Thoracic aorta (tissue), 2 donors: ENCODE measurements around the gene ARF6. TPM values are rescaled to one million over a fixed set of nuclear protein-coding genes. Genes with fewer than 3 reads are reported as not detected.

Experiments
- ATAC-seq: fragments of 150-250 bp; one replicate; pipeline ENCODE4 v1.8.0; 2017; ENCODE audit warnings: low read depth; ENCODE audit not compliant: insufficient number of reproducible peaks, low FRiP score
- DNase-seq: peaks from one replicate; pipeline ENCODE4 v3.0.0-alpha.2; 2020; ENCODE audit warnings: low spot score
- H3K27ac ChIP-seq, 2 donors: fragments of 200-600 bp; sonication (generic); 1 replicate in 1 of 2; 2 replicates in 1 of 2; pipeline ENCODE4 v1.5.1; 2016; ENCODE audit warnings: mild to moderate bottlenecking in 2 of 2, moderate library complexity in 2 of 2
- H3K27me3 ChIP-seq: fragments of 200-600 bp; sonication (generic); replicated peaks from 2 replicates; pipeline ENCODE4 v1.6.0; 2016; ENCODE audit warnings: mild to moderate bottlenecking; ENCODE audit not compliant: insufficient read depth
- H3K36me3 ChIP-seq: fragments of 200-600 bp; sonication (generic); one replicate; pipeline ENCODE4 v1.5.1; 2016
- H3K4me1 ChIP-seq, 2 donors: fragments of 200-600 bp; sonication (generic); 1 replicate in 1 of 2; 2 replicates in 1 of 2; pipeline versions ENCODE4 v1.5.1 to v1.6.0; 2016; ENCODE audit warnings: low read depth in 2 of 2, mild to moderate bottlenecking in 1 of 2; ENCODE audit not compliant: control insufficient read depth in 1 of 2
- H3K4me3 ChIP-seq: fragments of 200-600 bp; sonication (generic); 2 replicates; pipeline ENCODE4 v1.5.1; 2016; ENCODE audit warnings: mild to moderate bottlenecking
- H3K9me3 ChIP-seq: fragments of 200-600 bp; sonication (generic); 2 replicates; pipeline ENCODE4 v1.5.1; 2016
- total RNA-seq, 2 donors: library from RNA; depleted of rRNA; stranded (reverse); fragments of >200 nt; gene quantifications; one replicate each; pipeline versions ENCODE4 v1.1.0 to v1.2.3, GENCODE V29; 2016
- TF ChIP-seq, protein P1 (sequence below): fragments of 200-600 bp; sonication (generic); IDR thresholded peaks from one replicate; pipeline ENCODE4 v1.5.1; 2019; ENCODE audit warnings: antibody characterized with exemption

ARF6 gene
- total RNA-seq, 2 donors from 2014 or later: 33.7 to 67.2 TPM

DNA sequence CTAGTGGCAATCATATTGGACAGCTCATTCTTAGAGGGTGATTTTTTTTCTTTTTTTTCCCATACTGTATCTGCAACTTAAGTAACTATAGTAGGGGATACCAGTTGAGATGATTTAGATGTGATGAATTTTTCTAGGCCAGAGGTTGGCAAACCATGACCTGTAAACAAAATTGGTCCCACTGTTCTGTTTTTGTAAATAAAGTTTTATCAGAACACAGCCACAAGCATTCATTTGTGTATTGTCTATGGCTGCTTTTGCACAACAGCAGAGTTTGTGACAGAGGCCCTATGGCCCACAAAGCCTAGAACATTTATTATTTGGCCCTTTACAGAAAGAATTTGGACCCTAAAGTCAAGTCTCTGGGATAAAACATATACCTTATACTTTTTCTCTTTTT, 11.4 kb downstream of the ARF6 start:
- Histone ChIP-seq H3K4me3 (no peak overlapping the region), H3K4me1 (peaks cover 9 to 17% of the 10 kb centered on the region in 2 donors), H3K27me3 (no peaks in the 10 kb centered on the region), H3K27ac (no peak overlapping the region), H3K9me3 (no peaks in the 10 kb centered on the region), H3K36me3 (no peaks in the 10 kb centered on the region)
- TF ChIP-seq, protein P1, sequence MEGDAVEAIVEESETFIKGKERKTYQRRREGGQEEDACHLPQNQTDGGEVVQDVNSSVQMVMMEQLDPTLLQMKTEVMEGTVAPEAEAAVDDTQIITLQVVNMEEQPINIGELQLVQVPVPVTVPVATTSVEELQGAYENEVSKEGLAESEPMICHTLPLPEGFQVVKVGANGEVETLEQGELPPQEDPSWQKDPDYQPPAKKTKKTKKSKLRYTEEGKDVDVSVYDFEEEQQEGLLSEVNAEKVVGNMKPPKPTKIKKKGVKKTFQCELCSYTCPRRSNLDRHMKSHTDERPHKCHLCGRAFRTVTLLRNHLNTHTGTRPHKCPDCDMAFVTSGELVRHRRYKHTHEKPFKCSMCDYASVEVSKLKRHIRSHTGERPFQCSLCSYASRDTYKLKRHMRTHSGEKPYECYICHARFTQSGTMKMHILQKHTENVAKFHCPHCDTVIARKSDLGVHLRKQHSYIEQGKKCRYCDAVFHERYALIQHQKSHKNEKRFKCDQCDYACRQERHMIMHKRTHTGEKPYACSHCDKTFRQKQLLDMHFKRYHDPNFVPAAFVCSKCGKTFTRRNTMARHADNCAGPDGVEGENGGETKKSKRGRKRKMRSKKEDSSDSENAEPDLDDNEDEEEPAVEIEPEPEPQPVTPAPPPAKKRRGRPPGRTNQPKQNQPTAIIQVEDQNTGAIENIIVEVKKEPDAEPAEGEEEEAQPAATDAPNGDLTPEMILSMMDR: no peak
- DNase-seq (no peak), ATAC-seq (no peak)

GRCh38 chr14:49905989-49906388, 13.1 kb downstream of the ARF6 start:
- H3K27me3 ChIP-seq: no peaks in the 10 kb centered on the region
- H3K4me3 ChIP-seq: no peak overlapping the region
- peaks cover 9 to 17% of the 10 kb centered on the region in 2 donors for H3K4me1 ChIP-seq
- no peak overlapping the region for H3K27ac ChIP-seq
- TF ChIP-seq, protein P1: no peak
- H3K36me3 ChIP-seq: no peaks in the 10 kb centered on the region
- no peaks in the 10 kb centered on the region for H3K9me3 ChIP-seq
- ATAC-seq (no peak), DNase-seq (no peak)

- TF ChIP-seq, protein P1: no peak
- no peak for DNase-seq
- peaks cover 13 to 23% of the 10 kb centered on the region in 2 donors for H3K4me1 ChIP-seq
- no peaks in the 10 kb centered on the region for H3K9me3 ChIP-seq
- no peak overlapping the region for H3K4me3 ChIP-seq
- ATAC-seq: no peak
- no peaks in the 10 kb centered on the region for H3K27me3 ChIP-seq
- H3K36me3 ChIP-seq: no peaks in the 10 kb centered on the region
- H3K27ac ChIP-seq: peak overlapping the region in 1 of 2 donors; percentile 64
Measured at GRCh38 chr14:49907186-49907585, 14.3 kb downstream of the ARF6 start.

DNA sequence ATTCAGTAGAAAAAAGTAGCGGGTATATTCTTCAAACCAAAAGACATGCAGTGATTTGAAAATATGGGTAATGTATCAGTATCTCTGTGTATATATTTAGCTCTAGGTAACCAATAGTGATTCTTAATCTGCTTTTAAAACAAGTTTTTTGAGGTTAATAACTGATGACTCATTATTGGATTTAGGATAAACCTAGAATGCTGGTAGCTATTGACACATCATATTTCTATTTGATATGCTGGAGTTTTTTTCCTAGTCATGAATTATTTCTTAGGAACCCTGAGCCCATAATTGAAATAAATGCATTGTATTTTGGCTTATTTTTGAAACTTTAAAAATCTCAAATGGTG, 15.5 kb downstream of the ARF6 start:
- no peak overlapping the region for H3K4me3 ChIP-seq
- TF ChIP-seq, protein P1: no peak
- H3K27me3 ChIP-seq: no peaks in the 10 kb centered on the region
- no peaks in the 10 kb centered on the region for H3K36me3 ChIP-seq
- H3K9me3 ChIP-seq: no peaks in the 10 kb centered on the region
- peaks cover 13 to 24% of the 10 kb centered on the region in 2 donors for H3K4me1 ChIP-seq
- DNase-seq (no peak), ATAC-seq (no peak)
- H3K27ac ChIP-seq: peak overlapping the region in 1 of 2 donors; percentile 64

GRCh38 chr14:49909016-49909415, 16.1 kb downstream of the ARF6 start:
- H3K9me3 ChIP-seq: no peaks in the 10 kb centered on the region
- ATAC-seq: no peak
- H3K36me3 ChIP-seq: no peaks in the 10 kb centered on the region
- TF ChIP-seq, protein P1: no peak
- DNase-seq: no peak
- H3K4me1 ChIP-seq: peaks cover 13 to 24% of the 10 kb centered on the region in 2 donors
- no peaks in the 10 kb centered on the region for H3K27me3 ChIP-seq
- H3K27ac ChIP-seq: no peak overlapping the region
- H3K4me3 ChIP-seq: no peak overlapping the region
